ENCODE measurements around the gene PNMA1.

PNMA1 gene

GRCh38 chr14:73744175-73744867 is 30.1 kb upstream of the PNMA1 start:
- TF ChIP-seq CTCF (IDR thresholded peaks at IDR 0.05): no peak
- Histone ChIP-seq H3K36me3 (peaks cover 0 to 10% (median 6%) of the 10 kb centered on the region in 3 donors), H3K4me3 (no peak overlapping the region), H3K9me3 (no peaks in the 10 kb centered on the region), H3K27me3 (no peaks in the 10 kb centered on the region), H3K4me1 (peaks cover 36 to 100% (median 95%) of the 10 kb centered on the region in 4 donors), H3K27ac (peak overlapping the region; percentile 86 to 96)
- intact Hi-C loops (cut with DNase I; ENCODE audit: low total_unique reads): no loop called here
- no peak for DNase-seq

- H3K4me3 ChIP-seq: no peak overlapping the region
- no peaks in the 10 kb centered on the region for H3K27me3 ChIP-seq
- H3K36me3 ChIP-seq: peaks cover 8 to 19% (median 14%) of the 10 kb centered on the region in 3 donors
- no peak for TF ChIP-seq CTCF (IDR thresholded peaks at IDR 0.05)
- DNase-seq: no peak
- H3K27ac ChIP-seq: peak overlapping the region; percentile 86 to 96
- intact Hi-C loops (cut with DNase I; ENCODE audit: low total_unique reads): no loop called here
- no peaks in the 10 kb centered on the region for H3K9me3 ChIP-seq
- H3K4me1 ChIP-seq: peaks cover 37 to 100% (median 96%) of the 10 kb centered on the region in 4 donors
Measured at GRCh38 chr14:73743431-73743931, 29.3 kb upstream of the PNMA1 start.

DNA sequence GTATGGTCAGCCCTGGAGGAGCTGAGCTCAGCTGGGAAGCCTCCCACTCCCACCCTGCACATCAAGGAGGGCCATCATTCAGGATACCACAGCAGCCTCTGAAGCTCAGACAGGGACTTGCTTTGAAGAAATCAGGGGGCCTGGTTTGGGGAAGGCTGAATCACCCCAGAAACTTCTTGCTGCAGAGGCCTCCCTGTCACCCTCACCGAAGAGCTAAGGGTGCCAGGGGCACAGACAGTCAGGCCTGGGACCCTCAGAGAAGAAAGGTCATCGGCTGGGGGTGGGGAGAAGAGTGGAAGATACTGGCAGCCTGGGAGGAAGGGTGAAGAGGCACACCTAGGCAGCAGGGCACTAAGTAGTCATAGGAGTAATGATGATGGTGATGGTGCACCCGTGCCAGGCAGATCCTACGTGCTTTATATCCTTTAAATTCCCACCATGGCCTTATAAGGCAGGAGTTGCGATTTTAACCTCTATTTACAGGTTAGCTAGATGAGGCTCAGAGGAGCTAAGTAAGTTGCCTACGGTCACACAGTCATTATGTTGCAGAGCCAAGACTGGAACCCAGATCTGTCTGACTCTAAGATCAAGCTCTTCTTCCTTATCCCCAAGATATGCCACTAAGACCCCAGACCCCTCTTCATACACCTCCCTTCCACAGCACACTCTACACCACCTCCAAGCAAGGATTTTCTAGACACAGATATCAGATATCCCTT is 28.5 kb upstream of the PNMA1 start:
- peaks cover 37 to 94% (median 91%) of the 10 kb centered on the region in 4 donors for H3K4me1 ChIP-seq
- no peak for DNase-seq
- peaks cover 12 to 27% (median 19%) of the 10 kb centered on the region in 3 donors for H3K36me3 ChIP-seq
- TF ChIP-seq CTCF (IDR thresholded peaks at IDR 0.05): no peak
- intact Hi-C loops (cut with DNase I; ENCODE audit: low total_unique reads): no loop called here
- H3K9me3 ChIP-seq: no peaks in the 10 kb centered on the region
- H3K4me3 ChIP-seq: no peak overlapping the region
- peak overlapping the region; percentile 86 to 96 for H3K27ac ChIP-seq
- H3K27me3 ChIP-seq: no peaks in the 10 kb centered on the region

GRCh38 chr14:73741876-73742519 is 27.8 kb upstream of the PNMA1 start:
- Histone ChIP-seq H3K27ac (peak overlapping the region; percentile 86 to 96), H3K4me3 (peak overlapping the region; percentile 17 to 39), H3K27me3 (no peaks in the 10 kb centered on the region), H3K9me3 (no peaks in the 10 kb centered on the region), H3K4me1 (peaks cover 37 to 87% (median 84%) of the 10 kb centered on the region in 4 donors), H3K36me3 (peaks cover 15 to 33% (median 23%) of the 10 kb centered on the region in 3 donors)
- intact Hi-C loops (cut with DNase I; ENCODE audit: low total_unique reads): no loop called here
- no peak for TF ChIP-seq CTCF (IDR thresholded peaks at IDR 0.05)
- peak in 1 of 2 donors; percentile 69 for DNase-seq

GRCh38 chr14:73741386-73741875 is 27.2 kb upstream of the PNMA1 start:
- H3K36me3 ChIP-seq: peaks cover 20 to 36% (median 28%) of the 10 kb centered on the region in 3 donors
- peaks cover 37 to 81% (median 78%) of the 10 kb centered on the region in 4 donors for H3K4me1 ChIP-seq
- peak overlapping the region; percentile 17 to 39 for H3K4me3 ChIP-seq
- no peak for TF ChIP-seq CTCF (IDR thresholded peaks at IDR 0.05)
- H3K9me3 ChIP-seq: no peaks in the 10 kb centered on the region
- intact Hi-C loops (cut with DNase I; ENCODE audit: low total_unique reads): no loop called here
- peak; percentile 74 to 88 for DNase-seq
- no peaks in the 10 kb centered on the region for H3K27me3 ChIP-seq
- H3K27ac ChIP-seq: peak overlapping the region; percentile 86 to 96

Data from tibial artery (tissue), 4 donors.